Measurements from ENCODE around the gene ANGPT4.

GRCh38 chr20:881783-882144, 34.4 kb downstream of the ANGPT4 start:
- TF ChIP-seq POLR2AphosphoS5 (IDR thresholded peaks at IDR 0.05) = no peak
- no peak for TF ChIP-seq CTCF (IDR thresholded peaks at IDR 0.05)
- TF ChIP-seq POLR2A (IDR thresholded peaks at IDR 0.05) = no peak
- TF ChIP-seq EP300 (IDR thresholded peaks at IDR 0.05) = no peak

All from suprapubic skin (tissue), 4 donors.